Activated CD4-positive, alpha-beta memory T cell treated with anti-CD3 and anti-CD28 coated beads, Interleukin-2, amount 10 ng/mL, durations not matched to agents 7 days and 5 days (primary cell): Measurements from ENCODE around the gene MPL. TPM values are rescaled to one million over a fixed set of nuclear protein-coding genes. Genes with fewer than 3 reads are reported as not detected.
A peak's percentile ranks its signal among the peaks of the same experiment; 100 is the strongest.

Experiments used
- CTCF ChIA-PET: fragments of 350-600 bp; sonication (Branson Sonifier 250); formaldehyde crosslinking; loops from one replicate; lab custom pipeline; 2021; ENCODE audit warnings: antibody characterized with exemption, inconsistent platforms; lab: Charles Lee
- POLR2A ChIA-PET: fragments of 350-600 bp; sonication (Branson Sonifier 250); formaldehyde crosslinking; loops from one replicate; lab custom pipeline; 2021; ENCODE audit warnings: antibody characterized with exemption; lab: Charles Lee
- DNase-seq: peaks from one replicate; pipeline ENCODE4 v3.0.0-alpha.2; 2020
- H3K27ac Mint-ChIP-seq: one replicate; pipeline ENCODE4 v1.8.0; 2021; ENCODE audit warnings: mild to moderate bottlenecking, mixed read lengths
- H3K27me3 Mint-ChIP-seq: one replicate; pipeline ENCODE4 v1.8.0; 2021; ENCODE audit warnings: mixed read lengths
- H3K36me3 Mint-ChIP-seq: one replicate; pipeline ENCODE4 v1.8.0; 2021; ENCODE audit warnings: low read depth, mixed read lengths
- H3K4me1 Mint-ChIP-seq: one replicate; pipeline ENCODE4 v1.8.0; 2021; ENCODE audit warnings: mixed read lengths
- H3K4me3 Mint-ChIP-seq: one replicate; pipeline ENCODE4 v1.8.0; 2021; ENCODE audit warnings: mild to moderate bottlenecking, mixed read lengths
- H3K9me3 Mint-ChIP-seq: one replicate; pipeline ENCODE4 v1.8.0; 2021; ENCODE audit warnings: mixed read lengths
- total RNA-seq, 2 experiments: library from RNA; stranded (reverse); gene quantifications; one replicate each; pipeline ENCODE4 v1.2.3, GENCODE V29; 2021

MPL gene
- not detected for total RNA-seq

DNA sequence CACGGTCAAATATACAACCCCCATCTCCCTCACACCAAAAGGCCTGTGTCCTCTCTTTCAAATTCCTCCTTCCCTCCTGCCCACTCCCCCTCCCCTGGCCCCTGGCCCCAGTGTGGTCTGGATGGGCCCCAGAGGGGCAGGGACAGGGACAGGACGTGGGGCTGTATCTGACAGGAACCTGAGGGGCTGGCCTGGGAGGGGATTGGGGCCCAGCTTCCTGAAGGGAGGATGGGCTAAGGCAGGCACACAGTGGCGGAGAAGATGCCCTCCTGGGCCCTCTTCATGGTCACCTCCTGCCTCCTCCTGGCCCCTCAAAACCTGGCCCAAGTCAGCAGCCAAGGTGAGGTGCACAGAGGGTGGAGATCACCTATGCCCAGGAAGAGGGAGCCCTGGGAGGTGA lies at the start of gene MPL:
Gene MPL (plus strand): TSS at position 231 of the 400 bp plus-strand sequence. CDS start 31 bp downstream, at position 262.
- H3K36me3 Mint-ChIP-seq, result no peaks in the 10 kb centered on the region
- H3K4me3 Mint-ChIP-seq, result no peak within 1 kb of the TSS
- ChIA-PET CTCF (no interaction called here), POLR2A (no interaction called here)
- DNase-seq, result no peak
- H3K4me1 Mint-ChIP-seq, result no peaks in the 10 kb centered on the region
- no peaks in the 10 kb centered on the region for H3K9me3 Mint-ChIP-seq
- no peak within 1 kb of the TSS for H3K27ac Mint-ChIP-seq
- H3K27me3 Mint-ChIP-seq, result peaks cover 5% of the 10 kb centered on the region

- Mint-ChIP-seq H3K27ac (no peak overlapping the region), H3K4me3 (no peak overlapping the region), H3K9me3 (no peaks in the 10 kb centered on the region), H3K36me3 (no peaks in the 10 kb centered on the region), H3K27me3 (peaks cover 8% of the 10 kb centered on the region), H3K4me1 (no peaks in the 10 kb centered on the region)
- DNase-seq, result no peak
- POLR2A ChIA-PET, result no interaction called here
- CTCF ChIA-PET, result no interaction called here
These were observed 49.4 kb upstream of the MPL start for GRCh38 chr1:43288058-43288784.

- ChIA-PET POLR2A (no interaction called here), CTCF (no interaction called here)
- DNase-seq, result no peak
- Mint-ChIP-seq H3K4me1 (peaks cover 1% of the 10 kb centered on the region), H3K27me3 (peaks cover 8% of the 10 kb centered on the region), H3K27ac (no peak overlapping the region), H3K4me3 (no peak overlapping the region), H3K9me3 (no peaks in the 10 kb centered on the region), H3K36me3 (no peaks in the 10 kb centered on the region)
These were observed 48.6 kb upstream of the MPL start for GRCh38 chr1:43288785-43289706.

GRCh38 chr1:43292216-43292615 lies 45.4 kb upstream of the MPL start:
- no peaks in the 10 kb centered on the region for H3K36me3 Mint-ChIP-seq
- CTCF ChIA-PET, result interaction anchor here (0.6 kb wide), 1 partner anchor 569 kb away, joined by 3 read pairs; no protein-coding TSS in a partner anchor
- H3K27me3 Mint-ChIP-seq, result peaks cover 5% of the 10 kb centered on the region
- no peak overlapping the region for H3K27ac Mint-ChIP-seq
- POLR2A ChIA-PET, result no interaction called here
- no peak for DNase-seq
- no peaks in the 10 kb centered on the region for H3K9me3 Mint-ChIP-seq
- H3K4me1 Mint-ChIP-seq, result peaks cover 21% of the 10 kb centered on the region
- H3K4me3 Mint-ChIP-seq, result no peak overlapping the region

DNA sequence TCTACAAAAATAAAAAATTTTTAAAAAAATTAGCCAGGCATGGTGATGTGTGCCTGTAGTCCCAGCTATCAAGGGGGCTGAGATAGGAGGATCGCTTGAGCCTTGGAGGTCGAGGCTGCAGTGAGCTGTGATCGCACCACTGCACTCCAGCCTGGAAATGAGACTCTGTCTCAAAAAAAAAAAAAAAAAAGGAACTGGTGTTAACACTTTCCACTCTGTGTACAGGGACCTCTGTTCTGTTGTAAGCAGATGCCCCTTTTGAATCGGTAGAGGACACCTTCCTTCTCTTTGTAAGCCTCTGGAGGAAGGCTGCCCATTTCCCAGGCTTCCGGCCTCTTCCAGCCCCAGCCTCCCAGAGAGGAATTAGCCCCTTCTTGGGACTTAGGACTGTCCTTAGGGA lies 44.9 kb upstream of the MPL start:
- POLR2A ChIA-PET, result interaction anchor here (1.1 kb wide), 1 partner anchor 162 kb away, joined by 3 read pairs; no protein-coding TSS in a partner anchor
- Mint-ChIP-seq H3K4me3 (no peak overlapping the region), H3K27me3 (peaks cover 4% of the 10 kb centered on the region), H3K36me3 (no peaks in the 10 kb centered on the region), H3K9me3 (no peaks in the 10 kb centered on the region), H3K27ac (no peak overlapping the region), H3K4me1 (peaks cover 21% of the 10 kb centered on the region)
- no peak for DNase-seq
- CTCF ChIA-PET, result interaction anchor here (0.6 to 1.3 kb wide), 2 partner anchors 15 to 569 kb away, joined by 3 read pairs; no protein-coding TSS in a partner anchor

DNA sequence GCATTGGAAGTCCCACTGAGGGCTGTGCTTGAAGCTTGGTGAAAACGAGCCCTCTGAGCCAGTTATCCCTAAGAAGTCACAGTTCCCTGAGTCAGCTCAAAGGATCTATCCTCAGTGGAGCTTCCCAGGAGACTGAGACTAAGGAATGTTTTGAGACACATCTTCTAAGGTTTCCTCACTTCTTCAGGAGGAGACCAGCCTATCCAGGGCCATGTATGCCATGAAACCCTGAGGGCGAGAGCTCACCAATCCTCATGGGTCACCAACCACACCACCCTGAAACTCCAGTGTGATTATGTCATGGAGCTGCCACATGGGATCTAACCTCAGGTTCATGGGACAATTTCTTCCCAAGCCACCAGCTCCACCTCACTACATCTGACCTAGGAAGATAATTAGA lies 44.4 kb upstream of the MPL start:
- DNase-seq, result no peak
- Mint-ChIP-seq H3K36me3 (no peaks in the 10 kb centered on the region), H3K9me3 (no peaks in the 10 kb centered on the region), H3K4me3 (no peak overlapping the region), H3K27ac (no peak overlapping the region), H3K27me3 (peaks cover 4% of the 10 kb centered on the region), H3K4me1 (peaks cover 21% of the 10 kb centered on the region)
- POLR2A ChIA-PET, result interaction anchor here (1.1 kb wide), 1 partner anchor 162 kb away, joined by 3 read pairs; no protein-coding TSS in a partner anchor
- CTCF ChIA-PET, result interaction anchor here (1.3 kb wide), 1 partner anchor 16 kb away, joined by 3 read pairs; no protein-coding TSS in a partner anchor

- peaks cover 21% of the 10 kb centered on the region for H3K4me1 Mint-ChIP-seq
- DNase-seq, result no peak
- H3K4me3 Mint-ChIP-seq, result no peak overlapping the region
- no peaks in the 10 kb centered on the region for H3K9me3 Mint-ChIP-seq
- CTCF ChIA-PET, result interaction anchor here (1.3 kb wide), 1 partner anchor 17 kb away, joined by 3 read pairs; no protein-coding TSS in a partner anchor
- no peaks in the 10 kb centered on the region for H3K27me3 Mint-ChIP-seq
- H3K36me3 Mint-ChIP-seq, result no peaks in the 10 kb centered on the region
- POLR2A ChIA-PET, result interaction anchor here (0.9 to 1.1 kb wide), 2 partner anchors 20 to 161 kb away, joined by 3 to 6 read pairs; no protein-coding TSS in a partner anchor
- no peak overlapping the region for H3K27ac Mint-ChIP-seq
These were observed 43.5 kb upstream of the MPL start for GRCh38 chr1:43293896-43294760.

GRCh38 chr1:43294761-43295160 lies 42.9 kb upstream of the MPL start:
- H3K27me3 Mint-ChIP-seq, result no peaks in the 10 kb centered on the region
- no peak for DNase-seq
- CTCF ChIA-PET, result no interaction called here
- no peak overlapping the region for H3K27ac Mint-ChIP-seq
- no peaks in the 10 kb centered on the region for H3K9me3 Mint-ChIP-seq
- H3K4me1 Mint-ChIP-seq, result peaks cover 21% of the 10 kb centered on the region
- POLR2A ChIA-PET, result interaction anchor here (0.7 to 0.9 kb wide), 2 partner anchors 20 to 355 kb away, joined by 3 to 6 read pairs; partner anchors contain the start of gene KDM4A
- no peaks in the 10 kb centered on the region for H3K36me3 Mint-ChIP-seq
- H3K4me3 Mint-ChIP-seq, result no peak overlapping the region

GRCh38 chr1:43296207-43296606 lies 41.4 kb upstream of the MPL start:
- Mint-ChIP-seq H3K9me3 (no peaks in the 10 kb centered on the region), H3K4me1 (peaks cover 21% of the 10 kb centered on the region), H3K36me3 (no peaks in the 10 kb centered on the region), H3K27ac (peak overlapping the region; percentile 59), H3K4me3 (no peak overlapping the region), H3K27me3 (no peaks in the 10 kb centered on the region)
- no peak for DNase-seq
- POLR2A ChIA-PET, result no interaction called here
- CTCF ChIA-PET, result no interaction called here

GRCh38 chr1:43298055-43298454 lies 39.6 kb upstream of the MPL start:
- Mint-ChIP-seq H3K27ac (no peak overlapping the region), H3K36me3 (no peaks in the 10 kb centered on the region), H3K4me3 (no peak overlapping the region), H3K9me3 (no peaks in the 10 kb centered on the region), H3K27me3 (peaks cover 6% of the 10 kb centered on the region), H3K4me1 (peaks cover 21% of the 10 kb centered on the region)
- ChIA-PET POLR2A (no interaction called here), CTCF (no interaction called here)
- no peak for DNase-seq

- peaks cover 20% of the 10 kb centered on the region for H3K4me1 Mint-ChIP-seq
- ChIA-PET CTCF (no interaction called here), POLR2A (no interaction called here)
- H3K36me3 Mint-ChIP-seq, result no peaks in the 10 kb centered on the region
- no peak overlapping the region for H3K27ac Mint-ChIP-seq
- no peak overlapping the region for H3K4me3 Mint-ChIP-seq
- peaks cover 6% of the 10 kb centered on the region for H3K27me3 Mint-ChIP-seq
- H3K9me3 Mint-ChIP-seq, result no peaks in the 10 kb centered on the region
- DNase-seq, result no peak
These were observed 38.5 kb upstream of the MPL start for GRCh38 chr1:43299101-43299500.

DNA sequence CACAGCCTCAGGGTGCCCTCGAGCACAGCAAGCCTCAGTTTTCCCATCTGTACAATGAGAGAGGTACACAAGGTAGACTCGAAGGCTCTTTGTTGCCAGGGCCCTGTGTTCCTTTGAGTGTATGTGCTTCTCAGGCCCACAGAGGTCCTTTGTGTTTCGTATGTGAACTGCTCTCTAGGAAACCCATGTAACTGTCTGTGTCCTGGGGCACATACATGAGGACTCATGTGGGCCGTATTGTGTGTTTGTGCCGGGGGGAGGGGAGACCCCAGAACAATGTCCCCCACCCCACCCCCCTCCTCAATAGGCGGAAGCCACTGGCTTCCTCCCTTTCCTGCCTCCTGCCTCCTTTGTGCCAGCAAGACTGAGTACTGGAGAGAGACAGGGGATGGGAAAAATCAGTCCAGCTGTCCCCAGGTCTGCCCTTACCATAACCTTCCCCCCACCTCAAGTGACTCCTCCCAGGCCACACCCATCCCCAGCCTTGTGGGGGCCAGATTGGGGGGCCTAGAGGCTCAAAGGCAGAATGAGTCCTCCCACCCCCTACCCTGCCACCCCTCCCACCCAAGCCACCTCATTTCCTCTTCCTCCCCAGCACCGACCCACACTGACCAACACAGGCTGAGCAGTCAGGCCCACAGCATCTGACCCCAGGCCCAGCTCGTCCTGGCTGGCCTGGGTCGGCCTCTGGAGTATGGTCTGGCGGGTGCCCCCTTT lies 37.1 kb upstream of the MPL start, which contains the start of gene TIE1:
Gene TIE1 (plus strand): TSS at position 605 of the 717 bp plus-strand sequence. CDS start 90 bp downstream, at position 695.
- no peaks in the 10 kb centered on the region for H3K36me3 Mint-ChIP-seq
- no peak for DNase-seq
- peaks cover 10% of the 10 kb centered on the region for H3K4me1 Mint-ChIP-seq
- CTCF ChIA-PET, result no interaction called here
- H3K9me3 Mint-ChIP-seq, result no peaks in the 10 kb centered on the region
- POLR2A ChIA-PET, result no interaction called here
- H3K27ac Mint-ChIP-seq, result no peak within 1 kb of the TSS
- H3K27me3 Mint-ChIP-seq, result peaks cover 6% of the 10 kb centered on the region
- no peak within 1 kb of the TSS for H3K4me3 Mint-ChIP-seq
